Keratinocyte (primary cell): Measurements from ENCODE around the gene ADAMTS10. TPM values are rescaled to one million over a fixed set of nuclear protein-coding genes. Genes with fewer than 3 reads are reported as not detected.
"Not testable (repeated sequence)": the region's sequence is repeated elsewhere in the genome, so short reads cannot be mapped to it uniquely, and the experiment has no call there.

Experiments used
- DNase-seq: peaks from one replicate; pipeline ENCODE4 v3.0.0-alpha.2; 2011; ENCODE audit warnings: low read depth, missing footprints, low spot score
- FAIRE-seq: peaks from 2 replicates; lab custom pipeline; 2011; peaks lifted over from hg19 to GRCh38; lab: Jason Lieb, UNC
- H2AFZ ChIP-seq: 2 replicates; pipeline ENCODE4 v1.6.0; 2012; ENCODE audit warnings: low read length, control low read depth, inconsistent platforms; ENCODE audit not compliant: control insufficient read depth
- H3K27ac ChIP-seq: 2 replicates; pipeline ENCODE4 v1.5.1; 2011; ENCODE audit warnings: low read length; ENCODE audit not compliant: control insufficient read depth, insufficient read depth
- H3K27me3 ChIP-seq: 3 replicates; pipeline ENCODE4 v1.6.0; 2011; ENCODE audit warnings: low read length; ENCODE audit not compliant: control insufficient read depth, insufficient read depth; ENCODE audit errors: extremely low read depth
- H3K36me3 ChIP-seq, 2 experiments: 2 replicates in 1 of 2; 3 replicates in 1 of 2; pipeline ENCODE4 v1.5.1; 2011; ENCODE audit warnings: low read length in 2 of 2, mild to moderate bottlenecking in 1 of 2; ENCODE audit not compliant: control insufficient read depth in 2 of 2, insufficient read depth in 2 of 2; ENCODE audit errors: extremely low read depth in 1 of 2
- H3K4me1 ChIP-seq: 3 replicates; pipeline ENCODE4 v1.5.1; 2011; ENCODE audit warnings: low read length; ENCODE audit not compliant: control insufficient read depth, insufficient read depth; ENCODE audit errors: extremely low read depth
- H3K4me2 ChIP-seq: 3 replicates; pipeline ENCODE4 v1.6.0; 2011; ENCODE audit warnings: low read depth, low read length; ENCODE audit not compliant: control insufficient read depth, insufficient read depth; ENCODE audit errors: extremely low read depth
- H3K4me3 ChIP-seq, 3 experiments: fragments of 200-600 bp in 1 of 3; sonication (generic) in 1 of 3; 2 replicates in 2 of 3; 3 replicates in 1 of 3; pipeline ENCODE4 v1.5.1; 2011 to 2016; ENCODE audit warnings: low read length in 3 of 3, mild to moderate bottlenecking in 3 of 3, control low read depth in 2 of 3, inconsistent platforms in 1 of 3, low read depth in 1 of 3, mixed read lengths in 1 of 3, mixed run types in 1 of 3, moderate library complexity in 1 of 3; ENCODE audit not compliant: control insufficient read depth in 2 of 3, insufficient read depth in 2 of 3; ENCODE audit errors: extremely low read depth in 1 of 3
- H3K79me2 ChIP-seq: 2 replicates; pipeline ENCODE4 v1.6.0; 2012; ENCODE audit warnings: low read length; ENCODE audit not compliant: control insufficient read depth, insufficient read depth
- H3K9ac ChIP-seq: 3 replicates; pipeline ENCODE4 v1.6.0; 2011; ENCODE audit warnings: low read length; ENCODE audit not compliant: control insufficient read depth, insufficient read depth; ENCODE audit errors: extremely low read depth
- H3K9me1 ChIP-seq: 3 replicates; pipeline ENCODE4 v1.6.0; 2011; ENCODE audit warnings: low read length; ENCODE audit not compliant: control insufficient read depth, insufficient read depth; ENCODE audit errors: extremely low read depth
- H3K9me3 ChIP-seq: 2 replicates; pipeline ENCODE4 v1.5.1; 2012; ENCODE audit warnings: low read depth, low read length; ENCODE audit not compliant: control insufficient read depth
- H4K20me1 ChIP-seq: 3 replicates; pipeline ENCODE4 v1.6.0; 2011; ENCODE audit warnings: low read length; ENCODE audit not compliant: control insufficient read depth, insufficient read depth; ENCODE audit errors: extremely low read depth
- EZH2 ChIP-seq: IDR thresholded peaks from one replicate; pipeline ENCODE4 v1.6.1; 2012; ENCODE audit warnings: inconsistent platforms, mild to moderate bottlenecking, low read length, moderate library complexity
- dilution Hi-C: fragments of 300-500 bp; cut with MboI; formaldehyde crosslinking; loops from one replicate; pipeline ENCODE4 v1.7.0; 2020; ENCODE audit warnings: low sequenced_read_pairs; ENCODE audit not compliant: extremely low pct_ligation_motif_present
- polyA plus RNA-seq, 5 experiments: library from polyadenylated mRNA; depleted of rRNA in 3 of 5; stranded (reverse) in 3 of 5; stranded (forward) in 1 of 5; unstranded in 1 of 5; fragments of >200 nt; gene quantifications; 1 replicate in 1 of 5; 2 replicates in 3 of 5; 3 replicates in 1 of 5; pipeline versions ENCODE4 v1.2.1 to v1.2.3, GENCODE V29; 2011 to 2012; ENCODE audit warnings: missing spikeins in 2 of 5, low read depth in 1 of 5, low replicate concordance in 1 of 5
- TF ChIP-seq, protein P1 (sequence below), 3 experiments: IDR thresholded peaks in 1 of 3; conservative IDR thresholded peaks in 1 of 3; optimal IDR thresholded peaks in 1 of 3; 2 replicates in 2 of 3; 3 replicates in 1 of 3; pipeline versions ENCODE3 to v1.5.1; 2011; ENCODE audit warnings: low read length in 3 of 3, mild to moderate bottlenecking in 3 of 3, moderate library complexity in 2 of 3, control low read depth in 1 of 3, inconsistent platforms in 1 of 3; ENCODE audit not compliant: insufficient read depth in 2 of 3; ENCODE audit errors: extremely low read depth in 1 of 3

ADAMTS10 gene
- polyA plus RNA-seq, 1 donor (not counting 4 experiments of a cell fraction or from before 2014, with no cell fraction given), result not detected

DNA sequence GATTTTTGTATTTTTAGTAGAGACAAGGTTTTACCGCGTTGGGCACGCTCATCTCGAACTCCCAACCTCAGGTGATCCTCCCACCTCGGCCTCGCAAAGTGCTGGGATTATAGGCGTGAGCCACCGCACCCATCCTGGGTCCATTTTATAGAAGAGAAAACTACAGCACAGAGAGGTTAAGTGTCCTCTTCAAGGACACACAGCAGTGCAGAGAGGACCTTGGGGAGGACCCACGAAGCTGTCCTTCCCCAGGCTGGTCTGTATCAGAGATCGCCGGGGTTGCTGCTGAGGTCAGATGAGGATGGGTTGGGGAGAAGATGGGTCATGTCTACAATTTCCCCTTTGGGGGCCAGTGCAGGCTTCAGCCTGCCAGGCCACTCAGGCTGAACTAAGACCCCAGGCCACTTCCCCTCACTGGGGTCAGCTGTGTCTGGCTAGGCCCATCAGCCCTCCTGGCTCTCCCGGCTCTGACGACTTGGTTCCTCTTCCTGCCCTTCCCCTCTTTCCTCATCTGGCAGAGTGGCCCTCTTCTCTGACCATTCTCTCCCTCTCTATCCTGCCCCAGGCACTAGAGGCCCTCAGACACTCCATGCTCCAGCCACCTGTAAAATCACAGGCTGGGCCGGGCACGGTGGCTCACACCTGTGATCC is 42.9 kb downstream of the ADAMTS10 start:
- Histone ChIP-seq H3K4me3 (no peak overlapping the region), H3K4me1 (peaks cover 6% of the 10 kb centered on the region), H3K79me2 (no peaks in the 10 kb centered on the region), H3K9me1 (no peaks in the 10 kb centered on the region), H3K9me3 (no peaks in the 10 kb centered on the region), H3K36me3 (no peaks in the 10 kb centered on the region), H3K4me2 (no peak overlapping the region), H2AFZ (no peak overlapping the region), H3K27ac (no peak overlapping the region), H4K20me1 (no peaks in the 10 kb centered on the region), H3K9ac (no peak overlapping the region), H3K27me3 (no peaks in the 10 kb centered on the region)
- FAIRE-seq (no peak), DNase-seq (no peak)
- TF ChIP-seq EZH2, result no peak
- TF ChIP-seq, protein P1, sequence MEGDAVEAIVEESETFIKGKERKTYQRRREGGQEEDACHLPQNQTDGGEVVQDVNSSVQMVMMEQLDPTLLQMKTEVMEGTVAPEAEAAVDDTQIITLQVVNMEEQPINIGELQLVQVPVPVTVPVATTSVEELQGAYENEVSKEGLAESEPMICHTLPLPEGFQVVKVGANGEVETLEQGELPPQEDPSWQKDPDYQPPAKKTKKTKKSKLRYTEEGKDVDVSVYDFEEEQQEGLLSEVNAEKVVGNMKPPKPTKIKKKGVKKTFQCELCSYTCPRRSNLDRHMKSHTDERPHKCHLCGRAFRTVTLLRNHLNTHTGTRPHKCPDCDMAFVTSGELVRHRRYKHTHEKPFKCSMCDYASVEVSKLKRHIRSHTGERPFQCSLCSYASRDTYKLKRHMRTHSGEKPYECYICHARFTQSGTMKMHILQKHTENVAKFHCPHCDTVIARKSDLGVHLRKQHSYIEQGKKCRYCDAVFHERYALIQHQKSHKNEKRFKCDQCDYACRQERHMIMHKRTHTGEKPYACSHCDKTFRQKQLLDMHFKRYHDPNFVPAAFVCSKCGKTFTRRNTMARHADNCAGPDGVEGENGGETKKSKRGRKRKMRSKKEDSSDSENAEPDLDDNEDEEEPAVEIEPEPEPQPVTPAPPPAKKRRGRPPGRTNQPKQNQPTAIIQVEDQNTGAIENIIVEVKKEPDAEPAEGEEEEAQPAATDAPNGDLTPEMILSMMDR (optimal IDR thresholded peaks at IDR 0.05 in 1 of 3, IDR thresholded peaks at IDR 0.05 in 1 of 3, conservative IDR thresholded peaks at IDR 0.05 in 1 of 3; ENCODE audit: extremely low read depth in 1 of 3, insufficient read depth in 2 of 3, low read length in 3 of 3), result no peak
- dilution Hi-C loops, result no loop called here

DNA sequence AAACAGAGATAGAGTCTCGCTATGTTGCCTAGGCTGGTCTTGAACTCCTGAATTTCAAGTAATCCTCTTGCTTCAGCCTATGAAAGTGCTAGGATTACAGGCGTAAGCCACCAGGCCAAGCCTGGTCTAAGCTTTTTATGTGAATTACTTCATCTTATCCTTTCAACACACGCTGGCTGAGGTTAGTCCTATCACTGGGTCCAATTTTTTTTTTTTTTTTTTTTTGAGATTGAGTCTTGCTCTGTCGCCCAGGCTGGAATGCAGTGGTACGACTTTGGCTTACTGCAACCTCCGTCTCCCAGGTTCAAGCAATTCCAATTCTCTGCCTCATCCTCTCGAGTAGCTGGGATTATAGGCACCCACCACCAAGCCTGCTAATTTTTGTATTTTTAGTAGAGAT is 43.7 kb downstream of the ADAMTS10 start:
- H3K9ac ChIP-seq, result no peak overlapping the region
- DNase-seq (no peak), FAIRE-seq (no peak)
- H4K20me1 ChIP-seq, result no peaks in the 10 kb centered on the region
- dilution Hi-C loops, result no loop called here
- H3K4me1 ChIP-seq, result peaks cover 6% of the 10 kb centered on the region
- H3K27me3 ChIP-seq, result no peaks in the 10 kb centered on the region
- no peaks in the 10 kb centered on the region for H3K9me1 ChIP-seq
- H3K27ac ChIP-seq, result no peak overlapping the region
- no peaks in the 10 kb centered on the region for H3K79me2 ChIP-seq
- H3K4me2 ChIP-seq, result no peak overlapping the region
- no peaks in the 10 kb centered on the region for H3K36me3 ChIP-seq
- TF ChIP-seq, protein P1 (optimal IDR thresholded peaks at IDR 0.05 in 1 of 3, IDR thresholded peaks at IDR 0.05 in 1 of 3, conservative IDR thresholded peaks at IDR 0.05 in 1 of 3; ENCODE audit: extremely low read depth in 1 of 3, insufficient read depth in 2 of 3, low read length in 3 of 3), result no peak
- no peak for TF ChIP-seq EZH2
- H3K9me3 ChIP-seq, result no peaks in the 10 kb centered on the region
- no peak overlapping the region for H3K4me3 ChIP-seq
- H2AFZ ChIP-seq, result no peak overlapping the region

DNA sequence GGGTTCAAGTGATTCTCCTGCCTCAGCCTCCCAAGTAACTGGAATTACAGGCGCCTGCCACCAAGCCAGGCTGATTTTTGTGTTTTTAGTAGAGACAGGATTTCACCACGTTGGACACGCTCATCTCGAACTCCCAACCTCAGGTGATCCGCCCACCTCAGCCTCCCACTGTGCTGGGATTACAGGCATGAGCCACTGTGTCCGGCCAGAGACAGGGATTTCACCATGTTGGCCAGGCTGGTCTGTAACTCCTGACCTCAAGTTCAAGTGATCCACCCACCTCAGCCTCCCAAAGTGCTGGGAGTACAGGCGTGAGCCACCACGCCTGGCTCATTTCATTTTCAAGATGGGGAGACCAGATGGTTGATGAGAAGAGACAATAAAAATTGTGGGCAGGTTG is 45.6 kb downstream of the ADAMTS10 start:
- H3K27me3 ChIP-seq, H4K20me1 ChIP-seq, H3K9ac ChIP-seq, H3K9me3 ChIP-seq, H2AFZ ChIP-seq, H3K4me2 ChIP-seq, H3K4me3 ChIP-seq, H3K79me2 ChIP-seq, H3K36me3 ChIP-seq, DNase-seq, H3K27ac ChIP-seq, H3K9me1 ChIP-seq, dilution Hi-C loops, H3K4me1 ChIP-seq, FAIRE-seq: not testable (repeated sequence)
